Vagina (tissue), 2 donors: ENCODE results near the gene PANK4. TPM values are rescaled to one million over a fixed set of nuclear protein-coding genes. Genes with fewer than 3 reads are reported as not detected.

Source experiments
- DNase-seq, 2 donors: peaks; one replicate each; pipeline ENCODE4 v3.0.0-alpha.2; 2017; ENCODE audit errors: extremely low spot score in 2 of 2
- H3K27ac ChIP-seq: fragments of 200-600 bp; sonication (generic); one replicate; pipeline ENCODE4 v1.5.1; 2019
- H3K27me3 ChIP-seq: fragments of 200-600 bp; sonication (generic); one replicate; pipeline ENCODE4 v1.5.1; 2019
- H3K36me3 ChIP-seq, 2 donors: fragments of 200-600 bp; sonication (generic); one replicate each; pipeline ENCODE4 v1.5.1; 2017 to 2019
- H3K4me1 ChIP-seq: fragments of 200-600 bp; sonication (generic); one replicate; pipeline ENCODE4 v1.5.1; 2019
- H3K4me3 ChIP-seq, 2 donors: fragments of 200-600 bp; sonication (generic); 1 replicate in 1 of 2; 2 replicates in 1 of 2; pipeline ENCODE4 v1.5.1; 2016 to 2019
- H3K9me3 ChIP-seq: fragments of 200-600 bp; sonication (generic); one replicate; pipeline ENCODE4 v1.5.1; 2019
- CTCF ChIP-seq, 3 experiments: fragments of 450-650 bp in 2 of 3; fragments of 200-600 bp in 1 of 3; sonication (generic) in 1 of 3; IDR thresholded peaks; one replicate each; pipeline ENCODE4 v1.5.1; 2017 to 2019; ENCODE audit warnings: antibody characterized with exemption in 3 of 3, mild to moderate bottlenecking in 2 of 3, moderate library complexity in 2 of 3
- POLR2A ChIP-seq, 2 donors: fragments of 450-650 bp; IDR thresholded peaks; one replicate each; pipeline ENCODE4 v1.6.1; 2017; ENCODE audit warnings: antibody characterized with exemption in 2 of 2, mild to moderate bottlenecking in 2 of 2, moderate library complexity in 2 of 2
- POLR2AphosphoS5 ChIP-seq, 2 donors: sonication (generic); formaldehyde crosslinking; IDR thresholded peaks; one replicate each; pipeline ENCODE4 v1.9.0; 2017; ENCODE audit warnings: antibody characterized with exemption in 2 of 2, mild to moderate bottlenecking in 2 of 2, low read depth in 1 of 2; ENCODE audit not compliant: insufficient read depth in 1 of 2
- intact Hi-C: fragments of 100-400 bp; cut with DNase I; formaldehyde crosslinking; loops from one replicate; pipeline ENCODE4 v1.15.1; 2023
- total RNA-seq: library from RNA; depleted of rRNA; stranded (reverse); fragments of >200 nt; gene quantifications from one replicate; pipeline ENCODE4 v1.2.3, GENCODE V29; 2016

Gene PANK4
- total RNA-seq, 1 donor from 2014 or later: 39.5 TPM

- H3K36me3 ChIP-seq: no peaks in the 10 kb centered on the region
- H3K4me1 ChIP-seq: peaks cover 28% of the 10 kb centered on the region
- no peak for DNase-seq
- H3K4me3 ChIP-seq: no peak overlapping the region
- TF ChIP-seq POLR2A (IDR thresholded peaks at IDR 0.05): no peak
- no peak for TF ChIP-seq CTCF (IDR thresholded peaks at IDR 0.05)
- TF ChIP-seq POLR2AphosphoS5 (IDR thresholded peaks at IDR 0.05; ENCODE audit: insufficient read depth in 1 of 2, low read depth in 1 of 2): no peak
- intact Hi-C loops: no loop called here
- no peak overlapping the region for H3K27ac ChIP-seq
- H3K27me3 ChIP-seq: no peaks in the 10 kb centered on the region
- no peaks in the 10 kb centered on the region for H3K9me3 ChIP-seq
These were observed 24.2 kb downstream of the PANK4 start for GRCh38 chr1:2502210-2502609.

- Histone ChIP-seq H3K4me3 (no peak overlapping the region), H3K27me3 (no peaks in the 10 kb centered on the region), H3K36me3 (no peaks in the 10 kb centered on the region), H3K4me1 (peaks cover 28% of the 10 kb centered on the region), H3K9me3 (no peaks in the 10 kb centered on the region), H3K27ac (no peak overlapping the region)
- intact Hi-C loops: no loop called here
- DNase-seq: no peak
- TF ChIP-seq POLR2A (IDR thresholded peaks at IDR 0.05) (no peak), CTCF (IDR thresholded peaks at IDR 0.05) (no peak), POLR2AphosphoS5 (IDR thresholded peaks at IDR 0.05; ENCODE audit: insufficient read depth in 1 of 2, low read depth in 1 of 2) (no peak)
These were observed 24.6 kb downstream of the PANK4 start for GRCh38 chr1:2501820-2502119.

- intact Hi-C loops: no loop called here
- peaks cover 28% of the 10 kb centered on the region for H3K4me1 ChIP-seq
- TF ChIP-seq CTCF (IDR thresholded peaks at IDR 0.05): no peak
- TF ChIP-seq POLR2AphosphoS5 (IDR thresholded peaks at IDR 0.05; ENCODE audit: insufficient read depth in 1 of 2, low read depth in 1 of 2): no peak
- no peak for TF ChIP-seq POLR2A (IDR thresholded peaks at IDR 0.05)
- no peak overlapping the region for H3K4me3 ChIP-seq
- H3K27me3 ChIP-seq: no peaks in the 10 kb centered on the region
- DNase-seq: no peak
- H3K9me3 ChIP-seq: no peaks in the 10 kb centered on the region
- no peak overlapping the region for H3K27ac ChIP-seq
- H3K36me3 ChIP-seq: no peaks in the 10 kb centered on the region
These were observed 25.2 kb downstream of the PANK4 start for GRCh38 chr1:2501041-2501819.

GRCh38 chr1:2499986-2500596 is 26.3 kb downstream of the PANK4 start:
- H3K4me1 ChIP-seq: peaks cover 26% of the 10 kb centered on the region
- TF ChIP-seq CTCF (IDR thresholded peaks at IDR 0.05) (no peak), POLR2A (IDR thresholded peaks at IDR 0.05) (no peak), POLR2AphosphoS5 (IDR thresholded peaks at IDR 0.05; ENCODE audit: insufficient read depth in 1 of 2, low read depth in 1 of 2) (no peak)
- no peak overlapping the region for H3K27ac ChIP-seq
- H3K27me3 ChIP-seq: no peaks in the 10 kb centered on the region
- no peak for DNase-seq
- no peaks in the 10 kb centered on the region for H3K9me3 ChIP-seq
- intact Hi-C loops: no loop called here
- no peaks in the 10 kb centered on the region for H3K36me3 ChIP-seq
- H3K4me3 ChIP-seq: no peak overlapping the region

GRCh38 chr1:2499260-2499659 is 27.1 kb downstream of the PANK4 start:
- Histone ChIP-seq H3K27me3 (no peaks in the 10 kb centered on the region), H3K36me3 (no peaks in the 10 kb centered on the region), H3K4me1 (peaks cover 24% of the 10 kb centered on the region), H3K27ac (no peak overlapping the region), H3K9me3 (no peaks in the 10 kb centered on the region), H3K4me3 (no peak overlapping the region)
- no peak for TF ChIP-seq CTCF (IDR thresholded peaks at IDR 0.05)
- TF ChIP-seq POLR2AphosphoS5 (IDR thresholded peaks at IDR 0.05; ENCODE audit: insufficient read depth in 1 of 2, low read depth in 1 of 2): no peak
- no peak for TF ChIP-seq POLR2A (IDR thresholded peaks at IDR 0.05)
- intact Hi-C loops: no loop called here
- DNase-seq: no peak
